ENCODE results near the gene OCRL.

GRCh38 chrX:129540068-129540653, at the start of gene OCRL:
- TF ChIP-seq EZH2 (IDR thresholded peaks at IDR 0.05; ENCODE audit: borderline replicate concordance, low read depth, low read length, poor library complexity, severe bottlenecking) (no peak), CTCF (conservative IDR thresholded peaks at IDR 0.05; ENCODE audit: low read depth, low read length) (peak; percentile 66)
